ENCODE measurements around the gene CEP250.

DNA sequence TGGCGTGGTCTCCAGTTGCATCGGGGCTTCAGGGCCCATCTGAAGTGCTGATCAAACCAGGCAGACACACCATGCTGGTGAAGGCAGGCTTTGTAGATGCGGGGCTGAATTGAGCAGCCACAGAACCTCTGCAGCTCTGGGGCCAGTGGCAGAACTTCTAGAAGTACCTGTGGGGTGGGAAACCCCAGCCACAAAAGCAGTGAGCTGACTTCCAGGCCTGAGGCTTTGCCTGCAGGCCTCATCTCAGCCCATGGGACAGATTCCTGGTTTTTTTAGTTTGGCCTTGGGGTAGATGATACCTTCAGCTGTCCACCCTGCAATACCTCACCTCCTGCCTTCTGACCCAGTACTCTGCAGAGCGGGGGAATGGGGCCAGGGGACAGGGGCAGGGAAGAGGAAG lies 59.9 kb downstream of the CEP250 start:
- TF ChIP-seq POLR2AphosphoS5 (IDR thresholded peaks at IDR 0.05; ENCODE audit: low read depth, low read length) (no peak), SIN3A (IDR thresholded peaks at IDR 0.05; ENCODE audit: borderline replicate concordance, insufficient read depth, low read length) (no peak)
